Mesodermal cell (in vitro differentiated cells): ENCODE measurements around the gene CCDC148.

Experiments
- H3K27ac ChIP-seq: 2 replicates; pipeline ENCODE4 v1.7.0; 2013; ENCODE audit warnings: mild to moderate bottlenecking, low read depth, low read length, moderate library complexity; ENCODE audit not compliant: severe bottlenecking
- H3K36me3 ChIP-seq: 2 replicates; pipeline ENCODE4 v1.7.1; 2013; ENCODE audit warnings: mild to moderate bottlenecking, low read length, moderate library complexity; ENCODE audit not compliant: control insufficient read depth, insufficient read depth
- H3K4me1 ChIP-seq: one replicate; pipeline ENCODE4 v1.7.1; 2013; ENCODE audit warnings: mild to moderate bottlenecking, low read length; ENCODE audit not compliant: insufficient read depth, control insufficient read depth, poor library complexity, severe bottlenecking
- H3K4me3 ChIP-seq: 2 replicates; pipeline ENCODE4 v1.7.0; 2013; ENCODE audit warnings: low read length, control low read depth, mild to moderate bottlenecking; ENCODE audit not compliant: insufficient read depth, poor library complexity, severe bottlenecking; ENCODE audit errors: extremely low read depth
- H3K9me3 ChIP-seq: 2 replicates; pipeline ENCODE4 v1.7.1; 2013; ENCODE audit warnings: mild to moderate bottlenecking, low read length, moderate library complexity; ENCODE audit not compliant: control insufficient read depth
- WGBS, 2 experiments: methylation state at CpG; one replicate each; pipeline ENCODE4 v1.1.5; 2013; ENCODE audit warnings: missing lambda C conversion rate in 2 of 2; ENCODE audit not compliant: insufficient coverage in 2 of 2; 5-methylcytosine and 5-hydroxymethylcytosine counted together

Gene CCDC148

GRCh38 chr2:158496986-158497385 is 40.4 kb upstream of the CCDC148 start:
- Histone ChIP-seq H3K27ac (no peak overlapping the region), H3K4me3 (no peak overlapping the region), H3K4me1 (peaks cover 10% of the 10 kb centered on the region), H3K36me3 (peaks cover 2% of the 10 kb centered on the region), H3K9me3 (no peaks in the 10 kb centered on the region)
- WGBS, 2 experiments, result 70 to 71% methylated on average over 1 of the region's 3 CpGs

DNA sequence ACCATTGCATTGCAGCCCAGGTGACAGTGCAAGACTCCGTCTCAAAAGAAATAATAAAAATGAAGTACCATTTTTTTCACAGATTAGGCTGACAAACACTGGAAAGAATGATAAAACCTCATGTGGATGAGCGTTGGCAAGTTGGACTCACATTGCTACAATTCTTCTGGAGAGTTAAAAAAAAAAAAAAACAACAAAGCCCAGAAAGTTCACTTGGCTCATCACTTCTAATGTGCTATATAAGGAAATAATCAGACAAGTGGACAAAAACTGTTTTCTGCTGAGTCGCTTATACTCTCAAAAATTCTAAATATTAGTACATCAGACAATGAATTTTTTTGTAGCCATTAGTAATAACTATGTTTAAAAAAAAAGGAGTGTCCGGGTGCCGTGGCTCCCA is 38.6 kb upstream of the CCDC148 start:
- Histone ChIP-seq H3K36me3 (peaks cover 3% of the 10 kb centered on the region), H3K27ac (no peak overlapping the region), H3K9me3 (no peaks in the 10 kb centered on the region), H3K4me3 (no peak overlapping the region), H3K4me1 (peaks cover 5% of the 10 kb centered on the region)
- 90 to 100% methylated on average over 2 of the region's 5 CpGs for WGBS, 2 experiments

DNA sequence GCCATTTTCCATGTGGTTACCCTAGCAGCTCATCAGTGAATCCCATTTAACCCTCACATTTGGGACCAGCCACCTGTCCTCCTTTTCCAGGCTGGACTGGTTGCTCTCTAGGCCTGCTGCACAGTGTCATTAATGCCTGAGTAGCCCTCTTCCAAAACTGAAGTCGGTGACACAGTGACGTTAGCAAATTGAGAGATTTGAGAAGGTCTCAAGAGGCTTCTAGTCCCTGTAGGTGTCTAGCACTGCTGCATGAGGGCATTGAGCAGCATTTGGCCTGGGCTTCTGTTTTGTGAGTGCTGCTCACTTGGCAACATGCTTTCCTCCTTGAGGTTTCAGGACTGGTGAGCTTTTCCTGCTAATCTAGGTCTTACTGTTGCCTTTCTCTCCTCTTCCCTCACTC is 36.9 kb upstream of the CCDC148 start:
- Histone ChIP-seq H3K36me3 (peaks cover 3% of the 10 kb centered on the region), H3K9me3 (no peaks in the 10 kb centered on the region), H3K27ac (no peak overlapping the region), H3K4me1 (peaks cover 15% of the 10 kb centered on the region), H3K4me3 (no peak overlapping the region)
- 94 to 95% methylated on average over 2 of the region's 2 CpGs for WGBS, 2 experiments

- Histone ChIP-seq H3K4me1 (peaks cover 20% of the 10 kb centered on the region), H3K36me3 (peaks cover 3% of the 10 kb centered on the region), H3K27ac (no peak overlapping the region), H3K4me3 (no peak overlapping the region), H3K9me3 (no peaks in the 10 kb centered on the region)
- WGBS, 2 experiments, result 91 to 92% methylated on average over 3 to 4 of the region's 4 CpGs
These were observed 34.5 kb upstream of the CCDC148 start for GRCh38 chr2:158491072-158491471.

GRCh38 chr2:158489366-158490112 is 33.0 kb upstream of the CCDC148 start:
- Histone ChIP-seq H3K4me3 (no peak overlapping the region), H3K36me3 (peaks cover 3% of the 10 kb centered on the region), H3K9me3 (no peaks in the 10 kb centered on the region), H3K4me1 (peaks cover 20% of the 10 kb centered on the region), H3K27ac (no peak overlapping the region)
- 0 to 13% methylated on average over 1 of the region's 6 CpGs for WGBS, 2 experiments

DNA sequence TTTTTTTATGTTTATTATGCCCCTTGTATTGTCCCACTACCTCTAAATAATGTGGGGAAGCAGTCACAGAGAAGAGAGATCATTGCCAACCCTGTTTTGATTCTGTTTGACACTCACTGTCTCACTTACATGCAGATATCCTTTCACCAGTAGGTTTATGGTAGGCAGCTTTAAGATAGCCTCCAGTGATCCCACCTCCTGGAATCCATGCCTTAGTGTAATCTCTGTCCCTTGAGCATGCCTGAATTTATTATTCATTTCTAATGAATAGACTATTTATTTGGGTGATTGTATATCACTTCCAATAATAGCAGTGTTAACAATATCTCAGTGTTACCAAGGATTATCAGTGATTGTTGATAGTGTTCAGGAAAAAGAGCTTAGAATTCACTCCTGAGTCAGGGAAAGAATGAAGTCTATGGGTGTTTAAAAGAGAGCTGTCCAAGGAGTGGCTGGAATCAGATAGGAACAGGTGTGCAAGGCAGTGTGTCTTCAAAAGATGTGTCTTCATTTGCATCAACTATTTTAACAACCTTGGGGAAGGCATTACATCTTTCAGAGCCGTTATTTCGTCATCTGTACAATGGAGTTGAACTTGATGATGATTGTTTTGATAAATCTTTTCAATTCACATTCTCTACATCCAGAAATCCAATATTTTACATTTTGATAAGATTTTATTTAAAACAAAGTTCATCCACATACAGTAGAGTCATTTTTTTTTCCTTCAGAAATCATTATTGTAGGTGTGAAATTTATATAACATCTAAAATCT is 32.1 kb upstream of the CCDC148 start:
- Histone ChIP-seq H3K4me1 (peaks cover 20% of the 10 kb centered on the region), H3K4me3 (no peak overlapping the region), H3K27ac (no peak overlapping the region), H3K9me3 (no peaks in the 10 kb centered on the region), H3K36me3 (peaks cover 3% of the 10 kb centered on the region)
- 100% methylated on average over 2 of the region's 2 CpGs; no CpG with 5 or more reads in 1 of the 2 experiments for WGBS, 2 experiments

GRCh38 chr2:158487419-158487818 is 30.9 kb upstream of the CCDC148 start:
- H3K36me3 ChIP-seq, result peaks cover 3% of the 10 kb centered on the region
- H3K27ac ChIP-seq, result no peak overlapping the region
- H3K9me3 ChIP-seq, result no peaks in the 10 kb centered on the region
- no peak overlapping the region for H3K4me3 ChIP-seq
- H3K4me1 ChIP-seq, result peaks cover 20% of the 10 kb centered on the region

DNA sequence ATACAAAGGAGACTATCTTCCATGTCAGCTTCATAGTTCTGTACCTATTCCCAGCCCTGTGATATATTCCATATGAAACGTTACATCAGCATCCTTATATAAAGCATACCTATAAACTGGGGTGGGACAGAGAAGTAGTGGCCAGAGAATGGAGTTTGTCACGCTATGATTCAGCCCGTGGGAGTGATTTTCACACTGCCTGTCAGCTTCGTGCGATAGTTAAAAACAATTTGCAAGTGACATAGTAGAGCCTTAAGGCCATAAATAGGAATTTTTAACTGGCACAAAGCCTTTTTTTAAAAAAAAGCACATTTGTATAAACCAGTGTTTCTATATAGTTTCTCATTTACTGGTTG is 30.4 kb upstream of the CCDC148 start:
- H3K9me3 ChIP-seq, result no peaks in the 10 kb centered on the region
- WGBS, 2 experiments, result 63 to 69% methylated on average over 2 to 4 of the region's 5 CpGs
- H3K27ac ChIP-seq, result no peak overlapping the region
- H3K4me3 ChIP-seq, result no peak overlapping the region
- H3K4me1 ChIP-seq, result peaks cover 20% of the 10 kb centered on the region
- H3K36me3 ChIP-seq, result no peaks in the 10 kb centered on the region

GRCh38 chr2:158486150-158486969 is 29.8 kb upstream of the CCDC148 start:
- Histone ChIP-seq H3K36me3 (no peaks in the 10 kb centered on the region), H3K4me1 (peaks cover 20% of the 10 kb centered on the region), H3K9me3 (no peaks in the 10 kb centered on the region), H3K27ac (no peak overlapping the region), H3K4me3 (no peak overlapping the region)
- 40% methylated on average over 1 of the region's 3 CpGs; no CpG with 5 or more reads in 1 of the 2 experiments for WGBS, 2 experiments

DNA sequence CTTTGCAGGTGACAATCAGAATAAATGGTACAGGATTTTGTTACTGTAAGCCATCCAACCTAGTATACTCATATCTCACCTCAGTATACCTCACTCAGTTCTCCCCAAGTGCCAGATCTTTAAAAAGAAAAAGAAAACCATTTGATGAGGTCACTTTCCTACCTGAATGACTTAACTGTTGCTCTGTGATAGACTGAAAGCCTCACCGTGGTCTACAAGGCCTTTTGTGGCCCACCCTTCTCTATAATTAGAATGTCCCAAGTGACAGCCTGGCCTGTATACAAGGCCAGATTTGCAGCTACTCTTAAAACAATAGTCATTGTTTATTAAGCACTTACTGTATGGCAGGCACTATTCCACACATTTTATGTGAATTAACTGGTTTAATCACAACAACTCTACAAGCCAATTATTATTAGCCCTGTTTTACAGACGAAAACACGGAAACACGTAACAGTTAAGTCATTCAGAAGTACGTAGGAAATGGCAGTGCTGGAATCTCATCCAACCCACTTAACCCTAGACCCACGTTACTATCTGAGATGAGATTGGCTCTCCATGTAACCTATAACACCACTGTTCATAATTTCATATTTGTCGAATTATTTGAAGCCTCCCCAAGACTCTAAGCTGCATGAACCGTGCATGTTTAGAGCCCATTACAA is 28.5 kb upstream of the CCDC148 start:
- 86 to 89% methylated on average over 6 to 7 of the region's 8 CpGs for WGBS, 2 experiments
- H3K9me3 ChIP-seq, result no peaks in the 10 kb centered on the region

More for the DNA sequence above, 28.5 kb upstream of the CCDC148 start:
- Histone ChIP-seq H3K4me1 (peaks cover 18% of the 10 kb centered on the region), H3K27ac (no peak overlapping the region), H3K36me3 (no peaks in the 10 kb centered on the region), H3K4me3 (no peak overlapping the region)
